HFF-Myc (cell line): Measurements from ENCODE around the gene ASB10.

Experiments used
- DNase-seq: peaks from one replicate; pipeline ENCODE4 v3.0.0-alpha.2; 2011; ENCODE audit warnings: low read depth; ENCODE audit errors: extremely low read depth
- H3K4me3 ChIP-seq: replicated peaks from 2 replicates; pipeline ENCODE4 v1.5.1; 2011; ENCODE audit warnings: low read depth, mild to moderate bottlenecking, control low read depth, low read length
- CTCF ChIP-seq: IDR thresholded peaks from 2 replicates; pipeline ENCODE4 v1.5.1; 2012; ENCODE audit warnings: mild to moderate bottlenecking, low read depth, low read length, control low read depth; ENCODE audit errors: missing control alignments

Gene ASB10

GRCh38 chr7:151204383-151205032 is 17.5 kb upstream of the ASB10 start:
- no peak overlapping the region for H3K4me3 ChIP-seq
- no peak for DNase-seq
- no peak for TF ChIP-seq CTCF

- no peak for DNase-seq
- no peak for TF ChIP-seq CTCF
- H3K4me3 ChIP-seq, result no peak overlapping the region
Observed at GRCh38 chr7:151202836-151203235, 15.8 kb upstream of the ASB10 start.

- no peak overlapping the region for H3K4me3 ChIP-seq
- no peak for TF ChIP-seq CTCF
- no peak for DNase-seq
Observed at GRCh38 chr7:151201751-151202150, 14.7 kb upstream of the ASB10 start.

- DNase-seq, result no peak
- H3K4me3 ChIP-seq, result no peak overlapping the region
- TF ChIP-seq CTCF, result no peak
Observed at GRCh38 chr7:151201344-151201743, 14.3 kb upstream of the ASB10 start.

- DNase-seq, result no peak
- no peak for TF ChIP-seq CTCF
- no peak overlapping the region for H3K4me3 ChIP-seq
Observed at GRCh38 chr7:151198945-151199848, 12.1 kb upstream of the ASB10 start.

- H3K4me3 ChIP-seq, result no peak overlapping the region
- TF ChIP-seq CTCF, result no peak
- DNase-seq, result no peak
Observed at GRCh38 chr7:151197932-151198331, 10.9 kb upstream of the ASB10 start.
